Keratinocyte (primary cell): ENCODE measurements around the gene CCL2. TPM values are rescaled to one million over a fixed set of nuclear protein-coding genes. Genes with fewer than 3 reads are reported as not detected.

Experiments
- DNase-seq: peaks from one replicate; pipeline ENCODE4 v3.0.0-alpha.2; 2011; ENCODE audit warnings: low read depth, missing footprints, low spot score
- FAIRE-seq: peaks from 2 replicates; lab custom pipeline; 2011; peaks lifted over from hg19 to GRCh38; lab: Jason Lieb, UNC
- H2AFZ ChIP-seq: 2 replicates; pipeline ENCODE4 v1.6.0; 2012; ENCODE audit warnings: low read length, control low read depth, inconsistent platforms; ENCODE audit not compliant: control insufficient read depth
- H3K27ac ChIP-seq: 2 replicates; pipeline ENCODE4 v1.5.1; 2011; ENCODE audit warnings: low read length; ENCODE audit not compliant: control insufficient read depth, insufficient read depth
- H3K27me3 ChIP-seq: 3 replicates; pipeline ENCODE4 v1.6.0; 2011; ENCODE audit warnings: low read length; ENCODE audit not compliant: control insufficient read depth, insufficient read depth; ENCODE audit errors: extremely low read depth
- H3K36me3 ChIP-seq, 2 experiments: 2 replicates in 1 of 2; 3 replicates in 1 of 2; pipeline ENCODE4 v1.5.1; 2011; ENCODE audit warnings: low read length in 2 of 2, mild to moderate bottlenecking in 1 of 2; ENCODE audit not compliant: control insufficient read depth in 2 of 2, insufficient read depth in 2 of 2; ENCODE audit errors: extremely low read depth in 1 of 2
- H3K4me1 ChIP-seq: 3 replicates; pipeline ENCODE4 v1.5.1; 2011; ENCODE audit warnings: low read length; ENCODE audit not compliant: control insufficient read depth, insufficient read depth; ENCODE audit errors: extremely low read depth
- H3K4me2 ChIP-seq: 3 replicates; pipeline ENCODE4 v1.6.0; 2011; ENCODE audit warnings: low read depth, low read length; ENCODE audit not compliant: control insufficient read depth, insufficient read depth; ENCODE audit errors: extremely low read depth
- H3K4me3 ChIP-seq, 3 experiments: fragments of 200-600 bp in 1 of 3; sonication (generic) in 1 of 3; 2 replicates in 2 of 3; 3 replicates in 1 of 3; pipeline ENCODE4 v1.5.1; 2011 to 2016; ENCODE audit warnings: low read length in 3 of 3, mild to moderate bottlenecking in 3 of 3, control low read depth in 2 of 3, inconsistent platforms in 1 of 3, low read depth in 1 of 3, mixed read lengths in 1 of 3, mixed run types in 1 of 3, moderate library complexity in 1 of 3; ENCODE audit not compliant: control insufficient read depth in 2 of 3, insufficient read depth in 2 of 3; ENCODE audit errors: extremely low read depth in 1 of 3
- H3K79me2 ChIP-seq: 2 replicates; pipeline ENCODE4 v1.6.0; 2012; ENCODE audit warnings: low read length; ENCODE audit not compliant: control insufficient read depth, insufficient read depth
- H3K9ac ChIP-seq: 3 replicates; pipeline ENCODE4 v1.6.0; 2011; ENCODE audit warnings: low read length; ENCODE audit not compliant: control insufficient read depth, insufficient read depth; ENCODE audit errors: extremely low read depth
- H3K9me1 ChIP-seq: 3 replicates; pipeline ENCODE4 v1.6.0; 2011; ENCODE audit warnings: low read length; ENCODE audit not compliant: control insufficient read depth, insufficient read depth; ENCODE audit errors: extremely low read depth
- H3K9me3 ChIP-seq: 2 replicates; pipeline ENCODE4 v1.5.1; 2012; ENCODE audit warnings: low read depth, low read length; ENCODE audit not compliant: control insufficient read depth
- H4K20me1 ChIP-seq: 3 replicates; pipeline ENCODE4 v1.6.0; 2011; ENCODE audit warnings: low read length; ENCODE audit not compliant: control insufficient read depth, insufficient read depth; ENCODE audit errors: extremely low read depth
- EZH2 ChIP-seq: IDR thresholded peaks from one replicate; pipeline ENCODE4 v1.6.1; 2012; ENCODE audit warnings: inconsistent platforms, mild to moderate bottlenecking, low read length, moderate library complexity
- dilution Hi-C: fragments of 300-500 bp; cut with MboI; formaldehyde crosslinking; loops from one replicate; pipeline ENCODE4 v1.7.0; 2020; ENCODE audit warnings: low sequenced_read_pairs; ENCODE audit not compliant: extremely low pct_ligation_motif_present
- polyA plus RNA-seq, 5 experiments: library from polyadenylated mRNA; depleted of rRNA in 3 of 5; stranded (reverse) in 3 of 5; stranded (forward) in 1 of 5; unstranded in 1 of 5; fragments of >200 nt; gene quantifications; 1 replicate in 1 of 5; 2 replicates in 3 of 5; 3 replicates in 1 of 5; pipeline versions ENCODE4 v1.2.1 to v1.2.3, GENCODE V29; 2011 to 2012; ENCODE audit warnings: missing spikeins in 2 of 5, low read depth in 1 of 5, low replicate concordance in 1 of 5
- TF ChIP-seq, protein P1 (sequence below), 3 experiments: IDR thresholded peaks in 1 of 3; conservative IDR thresholded peaks in 1 of 3; optimal IDR thresholded peaks in 1 of 3; 2 replicates in 2 of 3; 3 replicates in 1 of 3; pipeline versions ENCODE3 to v1.5.1; 2011; ENCODE audit warnings: low read length in 3 of 3, mild to moderate bottlenecking in 3 of 3, moderate library complexity in 2 of 3, control low read depth in 1 of 3, inconsistent platforms in 1 of 3; ENCODE audit not compliant: insufficient read depth in 2 of 3; ENCODE audit errors: extremely low read depth in 1 of 3

Gene CCL2
- polyA plus RNA-seq, 1 donor (not counting 4 experiments of a cell fraction or from before 2014, with no cell fraction given): 0.24 TPM

DNA sequence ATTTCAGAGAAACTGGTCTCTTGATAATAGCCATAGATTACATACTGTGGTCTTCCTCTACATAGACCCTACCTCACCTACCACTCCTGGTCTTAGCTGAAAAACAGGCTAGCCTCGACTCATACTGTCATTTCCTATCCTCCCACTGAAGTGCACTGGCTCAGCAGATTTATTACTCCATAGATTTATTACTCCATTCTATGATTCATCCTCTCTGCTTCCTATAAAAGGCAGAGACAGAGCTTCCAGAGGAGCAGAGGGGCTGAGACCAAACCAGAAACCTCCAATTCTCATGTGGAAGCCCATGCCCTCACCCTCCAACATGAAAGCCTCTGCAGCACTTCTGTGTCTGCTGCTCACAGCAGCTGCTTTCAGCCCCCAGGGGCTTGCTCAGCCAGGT, 14.9 kb downstream of the CCL2 start, which contains the start of gene CCL7:
TSS of gene CCL7 (plus strand) at position 253 of the 400 bp plus-strand sequence. CDS start at position 323, 70 bp downstream.
- H3K36me3 ChIP-seq: no peaks in the 10 kb centered on the region
- H3K27me3 ChIP-seq: peaks cover 3% of the 10 kb centered on the region
- no peak within 1 kb of the TSS for H3K4me2 ChIP-seq
- no peak within 1 kb of the TSS for H3K4me3 ChIP-seq
- H3K9me3 ChIP-seq: no peaks in the 10 kb centered on the region
- no peaks in the 10 kb centered on the region for H3K9me1 ChIP-seq
- no peak within 1 kb of the TSS for H2AFZ ChIP-seq
- DNase-seq (no peak), FAIRE-seq (no peak)
- no peak within 1 kb of the TSS for H3K9ac ChIP-seq
- TF ChIP-seq EZH2: no peak
- TF ChIP-seq, protein P1, sequence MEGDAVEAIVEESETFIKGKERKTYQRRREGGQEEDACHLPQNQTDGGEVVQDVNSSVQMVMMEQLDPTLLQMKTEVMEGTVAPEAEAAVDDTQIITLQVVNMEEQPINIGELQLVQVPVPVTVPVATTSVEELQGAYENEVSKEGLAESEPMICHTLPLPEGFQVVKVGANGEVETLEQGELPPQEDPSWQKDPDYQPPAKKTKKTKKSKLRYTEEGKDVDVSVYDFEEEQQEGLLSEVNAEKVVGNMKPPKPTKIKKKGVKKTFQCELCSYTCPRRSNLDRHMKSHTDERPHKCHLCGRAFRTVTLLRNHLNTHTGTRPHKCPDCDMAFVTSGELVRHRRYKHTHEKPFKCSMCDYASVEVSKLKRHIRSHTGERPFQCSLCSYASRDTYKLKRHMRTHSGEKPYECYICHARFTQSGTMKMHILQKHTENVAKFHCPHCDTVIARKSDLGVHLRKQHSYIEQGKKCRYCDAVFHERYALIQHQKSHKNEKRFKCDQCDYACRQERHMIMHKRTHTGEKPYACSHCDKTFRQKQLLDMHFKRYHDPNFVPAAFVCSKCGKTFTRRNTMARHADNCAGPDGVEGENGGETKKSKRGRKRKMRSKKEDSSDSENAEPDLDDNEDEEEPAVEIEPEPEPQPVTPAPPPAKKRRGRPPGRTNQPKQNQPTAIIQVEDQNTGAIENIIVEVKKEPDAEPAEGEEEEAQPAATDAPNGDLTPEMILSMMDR (optimal IDR thresholded peaks at IDR 0.05 in 1 of 3, IDR thresholded peaks at IDR 0.05 in 1 of 3, conservative IDR thresholded peaks at IDR 0.05 in 1 of 3; ENCODE audit: extremely low read depth in 1 of 3, insufficient read depth in 2 of 3, low read length in 3 of 3): no peak
- H3K4me1 ChIP-seq: no peaks in the 10 kb centered on the region
- no peak within 1 kb of the TSS for H3K27ac ChIP-seq
- H3K79me2 ChIP-seq: no peaks in the 10 kb centered on the region
- dilution Hi-C loops: no loop called here
- H4K20me1 ChIP-seq: no peaks in the 10 kb centered on the region

DNA sequence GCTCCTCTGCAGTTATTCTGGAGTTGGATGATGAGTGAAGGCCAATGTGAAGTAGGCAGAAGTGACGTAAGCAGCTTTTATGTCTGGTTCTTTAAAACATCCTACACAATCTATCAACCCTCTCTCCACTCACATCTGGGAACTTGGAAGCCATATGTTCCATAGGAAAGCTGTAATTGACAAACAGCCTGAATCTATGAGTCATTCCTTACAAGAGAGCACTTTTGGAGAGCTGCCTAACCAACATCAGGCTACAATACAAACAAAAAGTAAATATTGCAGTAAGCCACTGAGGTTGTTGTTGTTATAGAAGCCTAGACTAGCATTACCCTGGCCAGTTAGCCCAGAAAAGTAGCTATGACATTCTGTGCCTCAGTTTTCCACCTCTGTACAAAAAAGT, 20.8 kb downstream of the CCL2 start:
- H2AFZ ChIP-seq: no peak overlapping the region
- no peak overlapping the region for H3K27ac ChIP-seq
- peaks cover 7% of the 10 kb centered on the region for H3K27me3 ChIP-seq
- no peak overlapping the region for H3K9ac ChIP-seq
- DNase-seq (no peak), FAIRE-seq (peak; percentile 51)
- peaks cover 2% of the 10 kb centered on the region for H3K4me1 ChIP-seq
- H3K4me2 ChIP-seq: no peak overlapping the region
- dilution Hi-C loops: no loop called here
- no peaks in the 10 kb centered on the region for H3K9me3 ChIP-seq
- H3K36me3 ChIP-seq: no peaks in the 10 kb centered on the region
- H3K4me3 ChIP-seq: no peak overlapping the region
- no peaks in the 10 kb centered on the region for H4K20me1 ChIP-seq
- H3K79me2 ChIP-seq: no peaks in the 10 kb centered on the region
- no peaks in the 10 kb centered on the region for H3K9me1 ChIP-seq
- TF ChIP-seq EZH2: no peak
- TF ChIP-seq, protein P1 (optimal IDR thresholded peaks at IDR 0.05 in 1 of 3, IDR thresholded peaks at IDR 0.05 in 1 of 3, conservative IDR thresholded peaks at IDR 0.05 in 1 of 3; ENCODE audit: extremely low read depth in 1 of 3, insufficient read depth in 2 of 3, low read length in 3 of 3): no peak
